ENCODE results near the gene CNMD. TPM values are rescaled to one million over a fixed set of nuclear protein-coding genes. Genes with fewer than 3 reads are reported as not detected.

Gene CNMD
- polyA plus RNA-seq, 1 donor (not counting 4 experiments of a cell fraction or from before 2014, with no cell fraction given): not detected

GRCh38 chr13:52707375-52707774 lies 32.2 kb downstream of the CNMD start:
- FAIRE-seq (no peak), DNase-seq (ENCODE audit: low read depth, low spot score) (no peak)
- Histone ChIP-seq H3K27me3 (ENCODE audit: control insufficient read depth, extremely low read depth, insufficient read depth, low read length) (no peaks in the 10 kb centered on the region), H3K9ac (ENCODE audit: control insufficient read depth, extremely low read depth, insufficient read depth, low read length) (no peak overlapping the region), H3K79me2 (ENCODE audit: control insufficient read depth, insufficient read depth, low read length) (no peaks in the 10 kb centered on the region), H3K4me2 (ENCODE audit: control insufficient read depth, extremely low read depth, insufficient read depth, low read depth, low read length) (no peak overlapping the region), H2AFZ (ENCODE audit: control insufficient read depth, low read length) (no peak overlapping the region), H3K9me3 (ENCODE audit: control insufficient read depth, low read depth, low read length) (no peaks in the 10 kb centered on the region), H4K20me1 (ENCODE audit: control insufficient read depth, extremely low read depth, insufficient read depth, low read length) (no peaks in the 10 kb centered on the region), H3K4me1 (ENCODE audit: control insufficient read depth, extremely low read depth, insufficient read depth, low read length) (peaks cover 7% of the 10 kb centered on the region), H3K36me3 (ENCODE audit: control insufficient read depth in 2 of 2, extremely low read depth in 1 of 2, insufficient read depth in 2 of 2, low read length in 2 of 2) (no peaks in the 10 kb centered on the region), H3K9me1 (ENCODE audit: control insufficient read depth, extremely low read depth, insufficient read depth, low read length) (no peaks in the 10 kb centered on the region), H3K4me3 (ENCODE audit: control insufficient read depth in 2 of 3, extremely low read depth in 1 of 3, insufficient read depth in 2 of 3, low read depth in 1 of 3, low read length in 3 of 3) (no peak overlapping the region), H3K27ac (ENCODE audit: control insufficient read depth, insufficient read depth, low read length) (no peak overlapping the region)
- dilution Hi-C loops (cut with MboI; ENCODE audit: extremely low pct_ligation_motif_present, low sequenced_read_pairs): no loop called here
- TF ChIP-seq EZH2 (IDR thresholded peaks at IDR 0.05; ENCODE audit: low read length) (no peak), CTCF (optimal IDR thresholded peaks at IDR 0.05 in 1 of 3, IDR thresholded peaks at IDR 0.05 in 1 of 3, conservative IDR thresholded peaks at IDR 0.05 in 1 of 3; ENCODE audit: extremely low read depth in 1 of 3, insufficient read depth in 2 of 3, low read length in 3 of 3) (no peak)

DNA sequence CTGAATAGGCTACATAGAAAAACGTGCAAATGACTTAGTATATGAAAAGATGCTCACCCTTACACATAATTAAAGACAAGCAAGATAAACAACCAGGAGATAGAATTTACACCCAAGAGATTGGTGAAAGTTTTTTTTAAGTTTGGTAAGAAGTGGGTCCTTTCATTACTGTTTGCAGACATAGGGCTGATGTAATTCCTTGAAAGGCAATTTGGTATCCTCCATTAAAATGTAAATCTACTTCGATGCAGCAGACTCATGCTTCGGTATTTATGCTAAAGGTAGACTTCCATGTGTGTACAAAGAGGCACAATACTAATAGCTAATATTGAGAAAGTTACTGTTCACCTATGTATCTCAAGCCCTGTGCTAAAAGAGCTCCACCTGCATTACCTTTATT lies 33.5 kb downstream of the CNMD start:
- H3K27me3 ChIP-seq (ENCODE audit: control insufficient read depth, extremely low read depth, insufficient read depth, low read length): no peaks in the 10 kb centered on the region
- DNase-seq (ENCODE audit: low read depth, low spot score) (no peak), FAIRE-seq (no peak)
- H3K4me2 ChIP-seq (ENCODE audit: control insufficient read depth, extremely low read depth, insufficient read depth, low read depth, low read length): no peak overlapping the region
- no peak overlapping the region for H3K9ac ChIP-seq (ENCODE audit: control insufficient read depth, extremely low read depth, insufficient read depth, low read length)
- no peaks in the 10 kb centered on the region for H3K4me1 ChIP-seq (ENCODE audit: control insufficient read depth, extremely low read depth, insufficient read depth, low read length)
- no peaks in the 10 kb centered on the region for H3K9me1 ChIP-seq (ENCODE audit: control insufficient read depth, extremely low read depth, insufficient read depth, low read length)
- no peak overlapping the region for H2AFZ ChIP-seq (ENCODE audit: control insufficient read depth, low read length)
- no peaks in the 10 kb centered on the region for H3K79me2 ChIP-seq (ENCODE audit: control insufficient read depth, insufficient read depth, low read length)
- TF ChIP-seq EZH2 (IDR thresholded peaks at IDR 0.05; ENCODE audit: low read length) (no peak), CTCF (optimal IDR thresholded peaks at IDR 0.05 in 1 of 3, IDR thresholded peaks at IDR 0.05 in 1 of 3, conservative IDR thresholded peaks at IDR 0.05 in 1 of 3; ENCODE audit: extremely low read depth in 1 of 3, insufficient read depth in 2 of 3, low read length in 3 of 3) (no peak)
- no peaks in the 10 kb centered on the region for H4K20me1 ChIP-seq (ENCODE audit: control insufficient read depth, extremely low read depth, insufficient read depth, low read length)
- H3K4me3 ChIP-seq (ENCODE audit: control insufficient read depth in 2 of 3, extremely low read depth in 1 of 3, insufficient read depth in 2 of 3, low read depth in 1 of 3, low read length in 3 of 3): no peak overlapping the region
- dilution Hi-C loops (cut with MboI; ENCODE audit: extremely low pct_ligation_motif_present, low sequenced_read_pairs): no loop called here
- no peaks in the 10 kb centered on the region for H3K36me3 ChIP-seq (ENCODE audit: control insufficient read depth in 2 of 2, extremely low read depth in 1 of 2, insufficient read depth in 2 of 2, low read length in 2 of 2)
- no peaks in the 10 kb centered on the region for H3K9me3 ChIP-seq (ENCODE audit: control insufficient read depth, low read depth, low read length)
- H3K27ac ChIP-seq (ENCODE audit: control insufficient read depth, insufficient read depth, low read length): no peak overlapping the region
